Measurements from ENCODE around the gene COL8A1.
A peak's percentile ranks its signal among the peaks of the same experiment; 100 is the strongest.

COL8A1 gene

DNA sequence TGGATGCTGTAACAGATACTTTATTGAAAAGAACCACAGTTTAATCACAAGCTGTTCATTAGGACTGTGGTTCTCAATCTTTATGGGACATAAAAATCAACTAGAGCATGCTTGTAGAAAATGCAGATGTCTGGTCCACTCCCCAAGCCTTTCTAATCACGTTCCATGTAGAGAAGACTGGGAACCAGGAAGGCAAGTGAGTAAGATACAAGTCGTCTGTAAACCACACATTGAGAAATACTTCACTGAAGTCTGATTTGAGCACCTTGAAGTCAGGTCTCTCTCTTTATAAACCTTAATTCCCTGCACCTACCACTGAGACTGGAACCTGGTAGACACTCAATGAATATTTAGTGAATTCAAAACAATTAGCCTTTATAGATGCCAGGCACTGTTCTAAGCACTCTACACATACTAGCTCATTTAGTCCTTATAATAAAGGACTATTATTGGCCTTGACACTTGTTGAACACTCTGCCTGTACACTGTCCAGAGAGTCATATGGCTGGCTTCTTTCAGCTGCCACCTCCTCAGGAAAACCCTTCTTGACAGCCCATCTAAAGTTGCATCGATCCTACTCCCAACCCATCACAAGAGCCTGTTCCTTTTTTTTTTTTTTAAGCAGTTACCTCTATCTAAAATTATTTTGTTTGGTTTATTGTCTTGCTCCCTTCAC, 120.2 kb downstream of the COL8A1 start:
- DNase-seq (ENCODE audit: low read depth in 2 of 3, low spot score in 1 of 3), result no peak

DNA sequence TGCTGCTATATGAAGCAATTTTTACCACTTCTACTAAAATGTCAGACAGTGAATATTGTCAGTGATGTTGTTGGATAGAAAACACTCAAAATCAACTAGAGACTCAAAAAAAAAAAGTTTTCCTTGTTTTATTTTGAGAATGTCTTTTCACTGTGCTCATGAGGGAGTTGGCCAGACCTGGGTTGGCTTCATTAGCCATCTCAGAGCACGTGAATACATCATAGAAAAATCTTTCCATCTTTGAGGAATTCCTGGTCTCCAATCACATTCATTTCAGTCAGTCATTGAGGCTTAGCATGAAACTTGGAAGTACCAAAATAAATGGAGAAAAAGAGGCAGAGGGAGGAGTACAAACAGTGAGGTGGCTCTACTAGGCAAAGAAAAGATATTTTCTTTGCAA, 121.6 kb downstream of the COL8A1 start:
- DNase-seq (ENCODE audit: low read depth in 2 of 3, low spot score in 1 of 3), result no peak

DNA sequence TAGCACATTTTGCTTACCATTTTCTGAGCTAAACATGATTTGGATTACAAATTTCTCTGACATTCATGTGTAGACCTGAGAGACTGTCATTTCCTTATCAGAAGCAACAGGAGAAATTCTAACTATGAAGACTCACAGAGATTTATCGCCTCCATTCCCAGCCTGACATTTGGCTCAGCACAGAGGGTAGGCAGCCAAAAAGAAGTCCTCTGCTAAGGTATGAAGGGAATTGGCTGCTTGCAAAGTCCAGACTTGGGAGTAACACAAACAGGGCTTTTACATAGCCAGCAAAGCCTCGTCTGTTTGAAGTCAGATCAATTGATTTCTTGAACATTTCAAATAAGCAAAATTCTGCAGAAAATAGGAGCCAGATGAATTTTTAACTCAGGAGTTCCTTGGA, 122.2 kb downstream of the COL8A1 start:
- DNase-seq (ENCODE audit: low read depth in 2 of 3, low spot score in 1 of 3), result no peak

DNA sequence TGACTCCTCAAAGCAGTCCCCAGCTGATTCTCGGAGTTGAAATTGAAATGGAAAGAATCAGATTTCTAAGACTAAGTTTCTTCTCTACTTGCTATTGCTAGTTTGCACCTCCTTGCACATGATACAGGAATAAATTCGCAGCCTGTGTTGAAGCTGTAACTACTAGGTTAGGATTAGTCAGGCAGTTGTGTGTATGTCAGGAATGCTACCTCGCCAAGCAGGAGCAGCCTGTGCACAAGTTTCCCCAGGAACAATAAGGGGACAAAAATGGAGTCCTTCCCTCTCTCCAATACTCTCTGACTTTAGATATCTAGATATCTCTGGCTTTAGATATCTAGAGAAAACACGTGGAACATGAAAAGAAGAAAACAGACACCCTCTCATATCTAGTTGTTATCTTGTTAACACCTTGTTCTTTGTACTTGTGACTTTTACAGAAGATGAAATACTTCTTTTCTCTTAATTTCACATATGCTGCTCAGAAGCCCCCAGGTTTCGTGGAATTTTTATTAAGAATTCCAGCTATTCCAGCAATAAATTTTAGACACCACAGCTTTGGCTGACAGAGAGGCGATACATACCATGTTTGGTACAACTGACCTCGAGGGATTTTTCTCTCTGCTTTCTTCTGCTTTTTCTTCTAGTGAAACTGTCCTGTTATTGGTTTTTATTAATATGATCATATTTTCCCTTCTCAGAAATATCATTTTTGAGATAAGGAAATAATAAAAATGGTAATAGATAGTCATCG, 123.2 kb downstream of the COL8A1 start:
- no peak for DNase-seq (ENCODE audit: low read depth in 2 of 3, low spot score in 1 of 3)

DNA sequence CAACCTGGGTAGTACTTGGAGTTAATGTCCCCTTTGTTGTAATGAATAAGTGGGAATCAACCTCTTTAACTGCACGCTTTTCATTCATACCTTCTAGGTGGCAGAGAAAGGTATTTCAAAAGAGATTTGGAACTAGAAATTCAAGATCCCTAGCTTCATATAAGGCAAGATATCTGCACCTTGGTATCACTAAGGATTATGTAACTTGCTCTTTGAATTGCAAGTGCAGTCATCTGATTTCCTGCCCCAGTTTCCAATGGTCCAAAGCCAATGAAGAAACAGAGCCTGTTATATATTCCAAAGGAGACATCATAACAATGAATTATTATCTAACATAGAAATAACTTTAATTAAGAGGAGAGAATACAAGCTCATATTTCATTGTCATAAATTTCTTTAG, 124.5 kb downstream of the COL8A1 start:
- no peak for DNase-seq (ENCODE audit: low read depth in 2 of 3, low spot score in 1 of 3)

DNA sequence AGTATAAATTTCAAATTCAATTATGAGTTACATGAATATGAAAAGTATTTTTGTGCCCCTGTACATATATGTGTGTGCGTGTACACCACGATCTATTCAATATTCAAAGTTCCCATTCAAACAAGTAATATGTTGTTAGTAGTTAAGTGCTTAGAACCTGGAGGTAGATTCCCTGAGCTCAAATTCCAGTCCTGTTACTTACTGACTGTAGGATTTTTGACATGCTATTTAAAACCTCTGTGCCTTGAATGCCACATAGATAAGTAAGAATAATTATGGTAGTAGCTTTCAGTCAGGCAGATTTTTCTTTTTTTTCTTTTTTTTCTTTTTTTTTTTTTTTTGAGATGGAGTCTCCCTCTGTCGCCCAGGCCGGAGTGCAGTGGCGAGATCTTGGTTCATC, 126.0 kb downstream of the COL8A1 start:
- no peak for DNase-seq (ENCODE audit: low read depth in 2 of 3, low spot score in 1 of 3)

DNA sequence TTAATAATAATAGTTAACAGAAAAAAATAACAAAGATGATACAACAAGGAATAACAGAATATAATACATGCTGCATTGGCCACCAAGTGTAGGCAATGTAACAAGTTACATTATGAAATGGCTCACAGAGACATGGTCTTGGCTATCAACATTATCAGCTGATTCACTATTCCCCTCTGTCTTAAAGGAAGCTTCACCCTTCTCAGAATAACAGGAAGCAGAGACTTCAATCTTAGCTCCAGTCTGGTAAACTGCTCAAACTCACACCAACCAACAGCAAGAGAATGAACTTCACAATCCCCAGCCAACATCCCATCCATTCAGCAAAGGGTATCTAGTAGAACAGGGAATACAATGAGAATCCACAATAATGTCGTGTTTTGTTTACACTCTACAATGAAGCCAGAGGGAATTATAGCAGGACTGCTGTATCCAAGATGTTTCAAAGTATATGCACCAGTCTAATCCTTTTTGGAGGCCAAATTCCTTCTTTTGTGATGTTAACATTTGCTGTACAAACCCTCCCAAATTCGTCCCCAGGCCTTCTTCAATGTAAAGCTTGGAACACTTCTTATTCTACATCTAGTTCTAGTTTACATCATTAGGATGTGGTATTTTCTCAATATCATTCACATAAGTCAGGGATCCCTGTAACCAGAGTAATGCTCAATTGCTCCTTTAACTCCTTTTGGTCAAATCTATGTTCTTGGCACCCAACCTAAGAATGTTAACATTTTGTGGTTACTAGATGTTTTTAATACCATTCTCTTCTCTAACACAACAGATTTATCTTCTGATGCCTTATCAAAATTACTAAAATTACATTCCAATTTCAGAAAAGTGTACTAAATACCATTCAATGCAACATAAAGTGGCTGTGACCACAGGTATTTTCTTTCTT, 126.9 kb downstream of the COL8A1 start:
- no peak for DNase-seq (ENCODE audit: low read depth in 2 of 3, low spot score in 1 of 3)

DNA sequence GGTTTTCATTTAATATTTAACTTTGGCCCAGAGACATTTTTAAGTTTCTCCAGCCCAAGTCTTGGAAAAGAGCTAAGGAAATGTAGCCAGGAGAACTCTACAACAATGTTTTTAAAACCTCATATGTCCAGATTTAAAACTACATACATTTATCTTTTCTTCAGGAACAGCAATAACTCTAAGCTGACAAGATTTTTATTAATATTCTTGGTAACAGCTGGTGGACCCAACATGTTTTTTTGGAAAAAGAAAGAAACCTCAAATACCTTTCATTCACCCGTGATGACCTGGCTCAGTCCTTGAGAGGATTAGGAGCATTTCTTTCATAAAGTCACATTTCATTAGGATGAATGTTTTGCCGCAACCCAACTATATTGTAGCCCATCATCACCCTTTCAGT, 128.9 kb downstream of the COL8A1 start:
- DNase-seq (ENCODE audit: low read depth in 2 of 3, low spot score in 1 of 3), result no peak

DNA sequence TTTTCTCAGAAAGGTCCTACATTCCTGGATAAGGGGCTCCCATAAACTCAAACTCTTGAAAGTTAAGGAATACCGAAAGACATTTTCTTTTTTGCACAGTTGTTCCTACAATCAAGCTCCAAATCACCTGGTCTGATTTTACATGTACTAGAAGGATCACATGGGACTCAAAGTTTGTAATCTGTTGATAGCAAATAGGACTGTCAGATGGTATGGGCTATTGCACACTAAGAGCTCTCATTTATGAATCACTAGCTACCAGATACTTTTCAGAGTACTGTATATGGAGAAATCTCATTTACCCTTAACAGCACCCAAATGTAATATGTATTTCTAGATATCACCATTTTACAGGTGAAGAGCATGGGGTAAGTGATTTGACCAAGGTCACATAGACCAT, 129.7 kb downstream of the COL8A1 start:
- no peak for DNase-seq (ENCODE audit: low read depth in 2 of 3, low spot score in 1 of 3)

DNA sequence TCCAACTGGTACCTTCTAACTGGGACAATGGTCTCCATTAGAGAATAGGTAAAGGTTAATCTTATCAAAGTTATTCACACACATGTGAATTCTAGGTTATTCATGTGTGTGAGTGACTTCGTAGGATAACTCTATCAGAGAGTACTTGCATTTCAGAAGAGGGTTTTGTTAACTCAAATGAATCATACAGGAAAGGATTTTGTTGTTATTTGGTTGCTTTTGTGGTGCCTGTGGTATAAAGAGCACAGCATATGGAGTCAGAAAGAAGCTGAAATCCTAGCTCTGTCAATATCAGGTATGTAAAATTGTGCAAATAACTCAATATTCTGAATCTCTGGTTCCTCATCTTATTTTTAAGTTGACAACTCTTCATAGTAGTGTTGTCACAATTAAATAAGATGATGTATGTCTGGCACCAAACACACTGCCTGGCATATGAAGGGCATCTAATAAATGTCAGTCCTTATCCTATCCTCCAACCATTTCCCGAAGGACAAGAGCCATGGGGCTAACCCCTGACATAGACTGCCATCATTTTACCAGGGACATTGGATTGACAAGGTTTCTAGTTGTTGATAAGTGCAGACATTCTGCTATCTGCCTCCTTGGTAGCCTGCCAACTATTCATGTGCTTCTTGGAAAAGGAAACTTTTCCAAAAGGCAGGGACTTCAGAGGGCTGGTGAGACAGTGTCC, 130.6 kb downstream of the COL8A1 start:
- DNase-seq (ENCODE audit: low read depth in 2 of 3, low spot score in 1 of 3), result no peak

DNA sequence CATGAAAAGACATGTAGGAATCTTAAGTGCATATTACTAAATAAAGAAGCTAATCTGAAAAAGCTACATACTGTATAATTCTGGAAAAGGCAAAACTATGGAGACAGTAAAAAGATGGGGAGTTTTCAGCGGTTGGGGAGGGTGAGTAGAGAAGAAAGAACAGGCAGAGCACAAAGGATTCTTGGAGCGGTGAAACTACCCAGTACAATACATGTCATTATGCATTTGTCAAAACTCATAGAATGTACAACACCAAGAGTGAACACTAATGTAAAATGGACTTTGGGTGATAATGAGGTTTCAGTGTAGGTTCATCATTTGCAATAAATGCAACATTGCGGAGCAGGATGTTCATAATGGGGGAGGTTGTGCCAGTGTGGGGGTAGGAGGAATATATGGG, 133.8 kb downstream of the COL8A1 start:
- no peak for DNase-seq (ENCODE audit: low read depth in 2 of 3, low spot score in 1 of 3)

DNA sequence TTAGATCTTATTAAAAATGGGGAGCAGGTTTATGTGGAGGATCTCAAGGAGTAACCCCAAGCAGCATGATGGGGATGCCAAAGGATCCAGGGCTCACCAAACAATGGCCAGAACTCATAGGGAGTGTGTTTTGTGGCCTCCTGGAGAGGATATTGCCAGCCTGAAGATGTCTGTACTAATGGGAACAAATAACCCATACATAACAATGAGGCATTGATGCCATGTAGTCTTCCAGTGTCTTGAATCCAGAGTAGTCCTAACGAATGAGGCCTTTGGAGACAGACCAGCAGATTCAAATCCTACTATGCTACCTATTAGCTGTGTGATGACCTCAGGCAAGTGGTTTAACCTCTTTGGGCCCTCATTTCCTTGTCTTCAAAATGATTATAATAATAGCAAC, 134.3 kb downstream of the COL8A1 start:
- DNase-seq (ENCODE audit: low read depth in 2 of 3, low spot score in 1 of 3), result no peak

DNA sequence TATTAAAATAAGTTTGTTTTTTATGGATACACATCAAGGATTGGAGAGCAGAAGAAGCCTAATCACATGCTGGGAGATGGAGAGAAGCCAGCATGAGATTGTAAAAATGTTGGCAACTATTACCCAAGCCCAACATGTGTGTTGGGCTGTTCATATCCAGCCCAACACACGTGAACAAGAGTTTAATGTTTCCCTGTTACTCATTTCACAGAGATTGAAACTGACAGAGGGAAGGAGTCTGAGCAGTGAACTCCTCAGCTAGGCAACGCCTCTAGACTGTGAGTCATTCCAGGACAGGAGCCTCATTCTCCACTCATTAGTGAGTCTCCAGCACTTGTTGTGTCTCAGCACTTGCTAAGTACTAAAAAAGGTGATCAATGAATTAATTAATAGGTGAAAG, 136.1 kb downstream of the COL8A1 start:
- peak in 1 of 3 donors; percentile 5 for DNase-seq (ENCODE audit: low read depth in 2 of 3, low spot score in 1 of 3)

DNA sequence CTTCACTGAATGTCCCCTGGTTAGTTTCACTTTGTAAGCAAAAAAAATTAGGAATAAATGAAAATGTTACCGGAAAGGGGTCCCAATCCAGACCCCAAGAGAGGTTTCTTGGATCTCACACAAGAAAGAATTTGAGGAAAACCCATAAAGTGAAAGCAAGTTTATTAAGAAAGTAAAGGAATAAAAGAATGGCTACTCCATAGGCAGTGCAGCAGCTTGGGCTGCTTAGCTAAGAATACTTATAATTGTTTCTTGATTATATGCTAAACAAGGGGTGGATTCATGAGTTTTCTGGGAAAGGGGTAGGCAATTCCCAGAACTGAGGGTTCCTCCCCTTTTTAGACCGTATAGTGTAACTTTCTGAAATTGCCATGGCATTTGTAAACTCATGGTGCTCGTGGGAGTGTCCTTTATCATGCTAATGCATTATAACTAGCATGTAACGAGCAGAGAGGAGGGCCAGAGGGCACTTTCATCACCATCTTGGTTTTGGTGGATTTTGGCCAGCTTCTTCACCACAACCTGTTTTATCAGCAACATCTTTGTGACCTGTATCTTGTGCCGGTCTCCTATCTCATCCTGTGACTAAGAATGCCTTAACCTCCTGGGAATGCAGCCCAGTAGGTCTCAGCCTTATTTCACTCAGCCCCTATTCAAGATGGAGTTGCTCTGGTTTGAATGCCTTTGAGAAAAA, 138.3 kb downstream of the COL8A1 start:
- no peak for DNase-seq (ENCODE audit: low read depth in 2 of 3, low spot score in 1 of 3)

DNA sequence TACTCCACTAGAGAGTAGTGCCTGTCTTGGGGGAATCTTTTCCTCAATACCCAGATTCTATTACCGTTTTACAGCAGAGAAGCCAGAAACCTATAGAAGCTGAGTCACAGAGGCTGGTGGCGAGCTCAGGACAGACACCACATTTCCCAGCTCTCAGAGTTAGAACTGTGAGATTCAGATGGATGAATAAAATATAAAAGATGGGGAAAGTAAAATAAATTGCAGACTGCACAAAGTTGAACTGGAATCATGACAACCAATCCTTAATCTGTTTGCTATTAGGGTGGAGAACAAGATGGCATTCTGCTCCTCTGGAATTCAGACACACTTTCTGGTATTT, 138.8 kb downstream of the COL8A1 start:
- no peak for DNase-seq (ENCODE audit: low read depth in 2 of 3, low spot score in 1 of 3)

DNA sequence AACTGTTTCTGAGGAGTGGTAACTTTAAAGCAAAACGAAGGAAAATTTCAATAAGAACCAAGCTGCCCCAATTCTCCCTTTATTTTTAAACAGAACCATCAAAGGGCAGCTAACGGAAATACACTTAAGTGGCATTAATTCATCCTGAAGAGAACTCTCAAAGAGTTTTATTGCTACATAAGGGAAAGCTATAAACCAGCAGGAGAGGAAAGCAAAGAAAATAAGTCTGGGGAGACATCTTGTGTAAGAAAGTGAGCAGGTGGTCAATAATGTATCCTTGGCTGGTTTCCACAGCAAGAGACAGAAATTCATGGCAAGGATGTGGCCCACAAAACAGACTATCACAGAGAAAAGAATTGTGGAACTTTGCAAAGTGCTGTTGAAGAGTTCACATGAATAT, 139.3 kb downstream of the COL8A1 start:
- DNase-seq (ENCODE audit: low read depth in 2 of 3, low spot score in 1 of 3), result no peak

DNA sequence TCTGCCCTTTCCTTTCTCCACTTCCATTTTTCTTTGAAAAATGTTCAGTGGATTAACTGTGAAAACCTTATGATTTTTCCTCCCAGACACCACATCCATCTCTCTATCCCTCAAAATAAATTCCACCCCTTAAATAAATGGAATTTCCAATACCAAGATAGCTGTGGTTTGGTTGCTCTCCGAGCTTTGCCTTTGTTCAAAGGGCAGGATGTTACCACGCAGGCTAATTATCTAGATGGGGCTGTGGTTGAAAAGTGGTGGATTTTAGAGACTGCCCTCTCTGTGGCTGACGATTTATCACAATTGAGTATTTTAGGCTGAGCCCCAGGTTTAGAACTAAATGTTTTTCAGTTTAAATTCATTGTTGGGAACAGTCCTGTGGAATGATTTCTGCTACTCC, 142.4 kb downstream of the COL8A1 start:
- DNase-seq (ENCODE audit: low read depth in 2 of 3, low spot score in 1 of 3), result no peak

DNA sequence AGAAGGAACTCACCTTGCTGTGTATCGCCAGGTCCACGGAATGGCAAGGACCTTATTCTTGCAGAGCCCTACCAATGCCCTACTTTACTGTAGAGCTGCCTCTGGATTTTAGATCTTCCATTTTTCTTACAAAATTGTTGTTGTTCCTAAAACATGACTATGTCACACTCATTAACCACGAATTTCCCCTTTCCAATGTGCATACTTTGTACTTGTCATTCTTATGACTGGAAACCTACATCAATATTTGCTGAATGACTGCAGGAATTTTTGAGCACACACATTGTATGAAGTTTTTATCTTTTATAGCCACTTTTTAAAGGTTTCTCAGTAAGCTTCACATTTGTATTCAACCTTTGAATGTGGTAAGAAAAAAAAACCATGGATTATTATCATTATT, 143.4 kb downstream of the COL8A1 start:
- DNase-seq (ENCODE audit: low read depth in 2 of 3, low spot score in 1 of 3), result no peak

DNA sequence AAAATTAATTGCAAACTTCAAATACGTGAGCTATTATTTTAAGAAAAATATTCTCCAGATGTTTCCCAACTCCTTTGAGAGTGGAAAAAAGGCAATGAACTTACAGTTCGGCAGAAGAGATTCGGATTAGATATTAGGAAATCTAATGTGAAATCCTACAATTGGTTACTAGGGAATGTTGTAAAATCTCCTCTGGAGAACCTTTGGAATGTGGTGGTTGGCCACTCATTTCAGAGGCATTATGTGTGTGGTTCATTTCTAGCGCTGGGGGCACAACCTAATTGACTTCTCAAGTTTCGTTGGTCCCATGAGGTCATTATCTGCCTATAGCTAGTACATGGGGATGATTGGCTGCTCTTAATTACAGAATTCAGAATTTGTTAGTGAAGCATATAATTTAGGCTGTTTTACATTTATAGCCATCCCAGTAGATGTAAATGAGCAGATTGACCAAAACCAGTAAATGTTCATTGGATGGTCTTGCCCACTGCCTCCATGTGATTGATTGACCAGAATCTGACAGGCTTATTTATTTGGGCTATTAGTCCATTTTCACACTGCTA, 144.7 kb downstream of the COL8A1 start:
- DNase-seq (ENCODE audit: low read depth in 2 of 3, low spot score in 1 of 3), result no peak

DNA sequence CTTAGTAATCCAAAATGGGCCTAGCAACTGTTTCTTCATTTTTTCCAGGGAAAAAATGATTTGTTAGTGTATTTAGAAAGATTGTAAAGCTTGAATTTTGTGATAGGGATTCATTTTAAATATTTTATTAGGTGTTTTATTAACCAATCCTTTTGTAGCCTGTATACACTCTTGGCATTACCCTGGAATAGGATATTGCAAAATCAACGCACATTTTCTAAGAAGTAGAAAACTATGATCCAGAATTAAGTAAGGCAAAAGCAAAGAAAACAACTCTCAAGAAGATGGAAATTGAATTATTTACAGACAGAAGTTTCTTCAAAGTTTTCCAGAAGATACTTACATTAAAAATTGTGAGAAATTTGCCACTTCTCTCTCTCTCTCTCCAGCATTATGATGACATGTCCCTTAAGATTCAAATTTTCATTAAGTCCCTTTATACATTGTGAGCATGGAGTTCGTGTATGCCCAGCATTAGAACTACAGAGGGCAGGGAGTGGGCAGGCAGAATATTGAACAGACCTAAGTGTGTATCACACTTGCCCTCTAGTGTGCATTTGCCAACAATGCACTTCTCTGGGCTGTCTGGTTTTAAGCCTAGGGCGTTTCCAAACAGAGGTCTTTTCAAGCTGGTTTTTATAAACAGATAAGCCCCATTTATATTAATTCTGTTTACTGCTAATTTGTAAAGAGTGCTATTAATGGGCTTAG, 150.8 kb downstream of the COL8A1 start:
- DNase-seq (ENCODE audit: low read depth in 2 of 3, low spot score in 1 of 3), result peak in 1 of 3 donors; percentile 4

All from stimulated activated CD4-positive, alpha-beta T cell treated with anti-CD3 and anti-CD28 coated beads, Interleukin-12 subunit alpha, Interleukin-12 subunit beta, amount 100 ng/mL, for 48 hours (primary cell).